RPMI7951 (cell line): ENCODE results near the gene DUSP14. TPM values are rescaled to one million over a fixed set of nuclear protein-coding genes. Genes with fewer than 3 reads are reported as not detected.
"Not testable (repeated sequence)": the region's sequence is repeated elsewhere in the genome, so short reads cannot be mapped to it uniquely, and the experiment has no call there.

Source experiments
- DNase-seq: peaks from one replicate; pipeline ENCODE4 v3.0.0-alpha.2; 2012; ENCODE audit warnings: low read depth
- total RNA-seq: library from RNA; depleted of rRNA; stranded (reverse); fragments of >200 nt; shearing (Covaris generic); gene quantifications from 2 replicates; pipeline ENCODE4 v1.2.3, GENCODE V29; 2014

DUSP14 gene
- total RNA-seq, 1 experiment from 2014 or later, result 47.8 TPM

- peak; percentile 94 for DNase-seq
Measured at GRCh38 chr17:37483311-37484039, 6.2 kb upstream of the DUSP14 start.

- no peak for DNase-seq
Measured at GRCh38 chr17:37485938-37486570, 3.6 kb upstream of the DUSP14 start.

GRCh38 chr17:37488009-37488604 is 1.6 kb upstream of the DUSP14 start:
- peak; percentile 93 for DNase-seq

GRCh38 chr17:37488607-37489196 is 989 bp upstream of the DUSP14 start:
- peak; percentile 88 for DNase-seq

- DNase-seq, result peak; percentile 70
Measured at GRCh38 chr17:37490022-37490587, 414 bp downstream of the DUSP14 start.

GRCh38 chr17:37490638-37491614 is 1.2 kb downstream of the DUSP14 start:
- DNase-seq, result peak; percentile 86

- DNase-seq, result no peak
Measured at GRCh38 chr17:37492167-37492566, 2.5 kb downstream of the DUSP14 start.

GRCh38 chr17:37493249-37494027 is 3.7 kb downstream of the DUSP14 start:
- peak; percentile 65 for DNase-seq

GRCh38 chr17:37494401-37494831 is 4.7 kb downstream of the DUSP14 start:
- no peak for DNase-seq

GRCh38 chr17:37494971-37495370 is 5.3 kb downstream of the DUSP14 start:
- no peak for DNase-seq

GRCh38 chr17:37500378-37500777 is 10.7 kb downstream of the DUSP14 start:
- no peak for DNase-seq

- no peak for DNase-seq
Measured at GRCh38 chr17:37502009-37502936, 12.6 kb downstream of the DUSP14 start.

- DNase-seq, result no peak
Measured at GRCh38 chr17:37503148-37503547, 13.5 kb downstream of the DUSP14 start.

- no peak for DNase-seq
Measured at GRCh38 chr17:37505333-37505732, 15.6 kb downstream of the DUSP14 start.

GRCh38 chr17:37506678-37507077 is 17.0 kb downstream of the DUSP14 start:
- DNase-seq, result peak; percentile 20

GRCh38 chr17:37507111-37507510 is 17.4 kb downstream of the DUSP14 start:
- DNase-seq, result no peak

- DNase-seq, result no peak
Measured at GRCh38 chr17:37510056-37510455, 20.4 kb downstream of the DUSP14 start.

- DNase-seq, result not testable (repeated sequence)
Measured at GRCh38 chr17:37511642-37512041, 22.0 kb downstream of the DUSP14 start.

- no peak for DNase-seq
Measured at GRCh38 chr17:37512442-37513068, 22.9 kb downstream of the DUSP14 start.
